HG03175 (cell line): ENCODE data around the gene POP4.
"Not testable (repeated sequence)": the region's sequence is repeated elsewhere in the genome, so short reads cannot be mapped to it uniquely, and the experiment has no call there.

Source experiments
- ATAC-seq: cut with Tn5 transposase; IDR thresholded peaks from one replicate; pipeline ENCODE4 v1.9.1; 2021; ENCODE audit warnings: mild to moderate bottlenecking, moderate library complexity; ENCODE audit not compliant: unreplicated experiment

Gene POP4

DNA sequence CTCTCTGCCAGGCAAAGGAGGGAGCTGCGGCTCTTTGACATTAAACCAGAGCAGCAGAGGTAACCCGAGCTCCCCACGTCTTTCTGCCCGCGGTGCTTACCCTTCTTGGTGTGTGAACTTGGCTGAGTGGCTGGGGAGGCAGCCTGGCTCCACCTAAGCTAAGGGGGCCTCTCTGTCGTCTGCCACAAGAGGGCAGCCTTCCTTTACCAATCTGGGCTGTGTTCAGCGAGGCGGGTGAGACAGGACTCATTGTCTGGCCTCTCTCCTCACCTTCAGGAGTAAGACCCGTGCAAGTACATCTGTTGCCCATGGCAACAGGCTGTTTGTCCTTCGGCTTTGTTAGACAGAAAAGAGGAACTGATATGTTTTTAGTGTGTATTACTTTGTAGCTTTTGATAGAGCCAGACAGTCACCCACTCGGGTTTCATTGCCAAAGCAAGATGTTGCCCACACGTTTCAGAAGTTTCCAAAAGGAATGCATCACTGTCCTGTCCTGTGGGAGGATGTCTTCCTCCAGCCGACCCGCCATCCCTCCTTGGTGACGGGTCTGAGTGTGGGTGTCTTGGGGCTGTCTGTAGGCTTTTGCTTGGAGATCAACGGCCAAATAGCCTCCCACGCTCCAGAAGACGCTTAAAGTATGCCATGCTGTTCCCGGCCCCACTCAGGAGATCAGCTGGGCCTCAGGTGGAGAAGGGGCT lies 4.6 kb downstream of the POP4 start:
- ATAC-seq, result peak; percentile 76

DNA sequence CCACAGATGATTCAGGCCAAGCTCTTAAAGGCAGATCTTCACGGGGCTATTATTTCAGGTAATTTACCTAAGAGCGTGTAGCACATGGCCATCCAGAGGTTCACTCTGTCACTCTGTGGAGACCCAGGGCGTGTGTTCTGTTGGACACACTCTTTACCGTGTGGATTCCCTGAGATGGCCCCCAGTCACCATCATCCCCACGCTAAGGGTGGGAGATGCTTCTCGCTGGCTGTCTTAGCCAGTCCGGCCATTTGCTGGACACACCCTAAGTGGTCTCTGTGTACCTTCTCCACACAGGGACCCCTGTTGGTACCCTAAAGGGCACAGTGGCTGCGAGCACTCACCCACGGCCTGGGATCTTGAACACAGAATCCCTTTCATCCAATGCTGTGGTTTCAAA lies 6.0 kb downstream of the POP4 start:
- ATAC-seq, result no peak

DNA sequence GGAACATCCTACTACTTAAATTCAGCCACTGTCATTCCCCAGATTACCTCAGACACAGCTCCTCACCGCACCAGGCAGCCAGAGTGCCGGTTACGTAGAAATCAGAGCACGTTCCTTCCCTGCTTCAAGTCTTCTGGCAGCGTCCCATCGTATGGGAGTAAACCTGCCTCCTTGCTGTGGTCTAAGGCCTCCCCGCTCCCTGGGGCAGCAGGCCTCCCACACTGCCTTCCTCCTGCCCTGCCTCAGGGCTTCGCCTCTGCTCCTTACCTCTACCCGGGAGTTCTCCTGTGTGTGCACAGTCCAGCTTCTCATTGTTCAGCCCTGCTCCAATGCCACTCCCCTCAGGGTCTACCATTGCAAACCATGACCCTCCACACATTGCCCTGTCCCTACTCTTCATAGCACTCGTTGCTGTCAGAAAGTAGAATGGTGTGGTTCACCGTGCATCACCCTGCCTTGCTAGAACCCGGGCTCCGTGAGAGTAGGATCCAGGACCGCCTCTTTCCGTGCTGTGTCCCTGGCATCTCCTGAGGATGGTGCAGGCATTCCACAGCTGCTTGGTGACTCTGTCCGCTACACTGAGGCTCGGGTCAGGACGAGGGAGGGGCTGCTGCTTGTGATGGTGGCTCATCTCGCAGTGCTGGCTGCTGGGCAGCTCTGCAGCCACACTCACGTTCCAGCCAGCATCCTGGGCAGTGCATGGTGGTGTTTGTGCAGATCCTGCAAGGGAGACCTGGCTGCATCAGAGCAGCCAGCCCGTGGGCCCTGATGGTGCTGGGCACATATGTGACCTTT lies 6.9 kb downstream of the POP4 start:
- no peak for ATAC-seq

DNA sequence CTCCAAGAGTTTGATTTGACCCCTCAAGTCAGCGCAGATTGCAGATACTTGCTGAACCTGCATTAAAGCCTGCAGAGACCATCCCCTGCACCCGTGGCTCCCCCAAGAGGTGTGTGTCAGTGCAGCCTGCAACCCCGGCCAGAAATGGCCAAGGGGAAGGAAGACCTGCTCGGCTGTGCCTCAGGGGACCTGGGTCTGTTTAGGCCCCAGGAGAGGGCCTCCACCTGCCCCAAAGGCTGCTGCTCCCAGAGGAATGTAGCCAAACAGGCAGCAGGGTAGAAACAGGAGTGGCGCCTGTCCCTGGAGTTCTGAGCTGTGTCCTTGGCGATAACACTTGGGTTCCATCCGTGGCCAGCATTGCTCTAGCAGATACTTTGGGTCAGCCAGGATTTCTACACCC lies 8.0 kb downstream of the POP4 start:
- no peak for ATAC-seq

DNA sequence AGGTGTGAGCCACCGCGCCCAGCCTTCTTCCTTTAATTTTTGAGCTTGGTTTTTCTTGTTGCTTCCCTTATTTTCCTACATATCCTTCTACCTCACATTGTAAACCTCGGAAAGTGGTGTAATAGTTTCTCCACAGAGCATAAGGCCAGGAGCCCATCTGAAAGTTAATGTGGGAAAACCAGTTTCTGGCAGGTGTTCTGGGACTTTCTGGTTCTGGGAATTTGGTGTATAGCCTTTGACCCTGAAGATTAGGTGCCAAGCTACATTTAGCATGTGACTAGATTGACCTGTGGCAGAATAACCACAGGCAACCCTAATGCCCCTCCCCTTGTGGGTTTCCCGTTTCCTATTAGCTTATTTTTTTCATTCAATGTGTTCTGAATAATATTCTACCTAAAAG lies 8.7 kb downstream of the POP4 start:
- ATAC-seq, result no peak

DNA sequence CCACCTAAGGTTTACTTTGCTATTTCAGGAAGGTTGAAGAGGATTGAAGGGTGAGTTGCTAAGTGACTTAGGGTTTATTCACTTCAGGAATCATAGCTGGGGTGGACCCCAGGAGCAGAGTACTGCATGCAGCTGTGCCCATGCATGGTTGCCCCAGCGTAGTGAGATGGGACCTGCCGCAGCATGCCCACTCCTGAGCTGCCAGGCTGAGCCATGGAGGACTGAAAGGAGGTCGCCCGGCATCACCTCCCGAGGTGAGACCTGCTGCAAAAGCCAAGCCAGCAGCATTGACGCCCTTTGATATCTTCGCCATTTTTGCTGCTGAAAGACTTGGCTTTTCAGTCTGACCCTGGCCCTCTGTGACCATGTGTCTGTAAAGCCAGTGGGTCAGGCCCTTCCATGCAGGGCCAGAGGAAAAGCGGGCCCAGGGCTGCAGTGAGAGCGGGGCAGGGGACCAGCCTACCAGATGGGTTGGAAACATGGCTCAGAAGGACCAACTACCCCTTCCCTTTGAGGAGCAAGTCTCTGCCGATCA lies 9.9 kb downstream of the POP4 start:
- ATAC-seq, result no peak

DNA sequence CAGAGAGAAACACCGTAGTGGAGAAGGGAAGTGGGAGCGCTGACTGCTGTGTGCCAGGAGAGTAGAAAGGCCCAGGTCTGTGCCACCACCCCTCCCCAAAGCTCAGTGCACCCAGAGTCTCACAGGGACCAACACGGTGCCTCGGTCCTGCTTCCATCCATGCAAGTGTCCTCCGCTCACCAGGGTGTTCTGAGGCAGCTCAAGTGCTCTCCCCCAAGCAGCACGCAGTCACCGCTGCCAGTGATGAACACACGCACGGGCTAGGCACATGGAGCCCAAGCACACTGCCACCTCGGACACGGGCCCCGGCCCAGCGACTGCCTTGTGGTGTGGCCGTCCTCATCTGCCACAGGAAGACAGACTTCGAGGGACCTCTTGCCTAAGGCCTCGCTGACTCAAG lies 10.5 kb downstream of the POP4 start:
- ATAC-seq, result no peak

DNA sequence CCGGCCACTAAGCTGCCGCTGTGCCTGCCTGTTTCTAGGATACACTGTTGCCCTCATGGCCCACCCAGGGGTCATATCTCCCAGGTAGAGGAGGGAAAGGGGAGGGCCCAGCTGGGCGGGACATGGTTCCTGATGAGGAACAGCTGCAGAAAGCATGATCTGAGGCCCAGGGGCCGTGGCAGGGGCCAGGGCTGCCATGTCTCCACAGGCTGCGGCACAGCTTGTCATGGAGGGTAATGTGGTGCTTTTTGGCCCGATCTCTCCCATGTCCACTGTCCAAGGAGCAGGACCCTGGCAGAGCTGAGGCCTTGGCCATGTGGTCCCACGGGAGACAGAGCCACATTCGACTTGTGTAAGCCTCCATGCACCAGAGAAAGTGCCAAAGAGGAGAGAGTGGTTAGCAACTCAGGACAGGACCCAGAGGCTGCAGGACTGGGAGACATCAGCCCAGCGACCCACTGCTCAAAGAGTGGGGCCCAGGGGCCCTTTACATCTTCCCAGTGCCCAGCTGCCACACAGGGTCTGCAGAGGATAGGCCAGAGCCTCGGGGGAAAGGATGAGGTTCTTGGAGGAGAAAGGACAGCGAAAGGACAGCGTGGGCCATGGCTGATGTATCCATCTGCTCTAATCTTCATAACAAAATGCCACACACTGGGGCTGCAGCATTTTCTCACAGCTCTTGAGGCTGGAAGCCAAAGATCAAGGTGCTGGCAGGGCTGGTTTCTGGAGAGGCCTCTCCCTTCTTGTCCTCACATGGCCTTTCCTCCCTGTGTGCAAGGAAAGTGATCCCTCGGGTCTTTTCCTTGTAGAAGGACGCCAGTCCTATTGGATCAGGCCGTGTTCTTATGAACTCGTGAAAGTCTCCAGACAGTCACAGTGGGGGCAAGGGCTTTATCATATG lies 11.5 kb downstream of the POP4 start:
- ATAC-seq, result no peak

DNA sequence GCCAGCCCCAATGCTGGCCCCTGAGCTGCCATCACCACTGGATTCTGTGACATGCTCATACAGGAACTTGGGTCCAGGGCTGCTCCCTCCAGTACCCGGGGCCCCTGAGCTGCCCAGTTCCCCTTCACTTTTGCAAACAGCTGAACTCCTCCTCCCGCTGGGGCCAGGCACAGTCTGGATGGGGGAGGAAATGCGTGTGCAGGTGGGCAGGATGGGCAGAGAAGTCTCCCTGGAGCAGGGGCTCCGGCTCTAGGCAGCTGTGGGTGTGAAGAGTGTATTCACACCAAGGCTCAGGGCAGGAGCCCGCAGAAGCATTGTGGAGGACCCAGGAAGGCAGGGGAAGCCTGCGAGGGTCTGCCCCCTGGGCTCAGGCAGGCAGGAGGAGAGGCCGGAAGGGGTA lies 12.4 kb downstream of the POP4 start:
- no peak for ATAC-seq

DNA sequence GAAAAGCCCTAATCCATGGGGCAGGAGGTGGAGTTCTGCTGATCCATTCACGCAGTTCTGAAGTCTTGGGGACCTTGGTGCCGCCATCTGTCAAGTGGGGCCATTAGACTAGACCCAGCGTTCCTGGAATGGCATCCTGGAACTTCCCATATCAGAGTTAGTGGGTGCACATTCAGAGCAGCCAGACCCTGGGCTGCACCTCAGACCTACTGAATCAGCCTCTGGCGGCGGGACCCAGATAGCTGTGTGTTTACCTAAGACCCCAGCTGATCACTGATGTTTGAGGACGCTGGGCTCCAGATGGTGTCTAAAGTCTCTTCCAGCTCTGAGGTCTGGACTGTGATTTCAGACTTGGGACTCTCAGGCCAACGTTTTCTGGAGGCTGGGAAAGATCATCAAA lies 12.8 kb downstream of the POP4 start:
- ATAC-seq, result no peak

DNA sequence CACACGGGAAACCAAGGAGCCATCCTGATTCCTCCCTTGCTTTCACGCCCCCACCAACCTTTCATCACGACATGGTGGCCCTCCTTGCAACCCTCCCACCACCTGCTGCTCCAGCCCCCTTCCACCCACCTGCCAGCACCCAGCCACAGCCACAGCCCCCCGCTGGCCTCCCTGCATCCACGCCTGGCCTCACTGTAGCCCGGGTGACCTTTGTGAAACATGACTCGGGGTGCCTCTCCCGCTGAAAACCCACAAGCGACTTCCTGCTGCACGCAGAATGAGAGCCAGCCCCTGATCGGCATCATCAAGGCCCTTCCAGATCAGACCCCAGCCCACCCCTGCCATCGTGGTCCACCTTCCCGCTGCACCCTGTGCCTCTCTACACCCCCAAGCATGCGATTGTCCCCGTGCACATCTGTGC lies 14.9 kb downstream of the POP4 start:
- ATAC-seq, result no peak

DNA sequence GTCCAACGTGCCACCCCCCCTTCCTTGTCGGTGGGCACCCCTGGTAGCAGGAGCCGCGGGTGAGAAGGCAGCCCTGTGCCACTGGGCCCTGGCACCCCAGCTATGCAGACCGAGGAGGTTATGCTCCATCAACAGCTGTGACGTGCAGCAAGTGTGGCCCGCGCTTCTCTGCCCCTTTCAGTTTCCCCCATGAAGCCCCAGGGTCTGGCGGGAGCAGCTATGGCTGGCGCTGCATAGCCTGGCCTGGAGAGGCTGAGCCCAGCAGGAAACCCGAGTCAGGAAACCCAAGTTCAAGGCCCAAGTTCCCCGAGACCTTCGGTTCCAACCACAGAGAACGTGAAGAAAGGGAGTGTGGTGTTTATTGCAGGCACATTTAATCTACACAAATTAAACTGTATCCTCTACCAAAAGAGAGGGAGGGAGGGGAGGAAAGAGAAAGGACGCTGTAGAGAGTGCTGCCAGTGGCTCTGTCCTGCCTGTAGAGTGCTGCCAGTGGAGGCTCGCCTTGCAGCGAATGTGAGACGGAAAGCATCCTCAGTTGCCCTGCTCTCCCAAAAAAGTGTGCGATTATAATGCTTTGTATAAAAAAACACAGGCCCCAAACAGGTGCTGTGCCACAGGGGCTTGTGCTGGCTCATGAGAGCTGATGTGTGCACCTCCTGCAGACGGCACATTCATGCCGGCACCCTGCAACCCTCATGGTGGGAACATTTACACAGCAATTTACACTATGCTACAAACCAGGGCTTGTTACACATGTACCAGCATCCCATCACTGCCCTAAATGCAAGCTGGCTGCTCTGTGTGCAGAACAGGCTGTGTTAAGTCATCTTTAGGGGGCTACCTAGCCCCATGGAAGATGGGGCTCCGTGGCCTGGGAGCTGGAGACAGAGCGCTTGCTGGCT lies 16.3 kb downstream of the POP4 start:
- peak; percentile 67 for ATAC-seq

DNA sequence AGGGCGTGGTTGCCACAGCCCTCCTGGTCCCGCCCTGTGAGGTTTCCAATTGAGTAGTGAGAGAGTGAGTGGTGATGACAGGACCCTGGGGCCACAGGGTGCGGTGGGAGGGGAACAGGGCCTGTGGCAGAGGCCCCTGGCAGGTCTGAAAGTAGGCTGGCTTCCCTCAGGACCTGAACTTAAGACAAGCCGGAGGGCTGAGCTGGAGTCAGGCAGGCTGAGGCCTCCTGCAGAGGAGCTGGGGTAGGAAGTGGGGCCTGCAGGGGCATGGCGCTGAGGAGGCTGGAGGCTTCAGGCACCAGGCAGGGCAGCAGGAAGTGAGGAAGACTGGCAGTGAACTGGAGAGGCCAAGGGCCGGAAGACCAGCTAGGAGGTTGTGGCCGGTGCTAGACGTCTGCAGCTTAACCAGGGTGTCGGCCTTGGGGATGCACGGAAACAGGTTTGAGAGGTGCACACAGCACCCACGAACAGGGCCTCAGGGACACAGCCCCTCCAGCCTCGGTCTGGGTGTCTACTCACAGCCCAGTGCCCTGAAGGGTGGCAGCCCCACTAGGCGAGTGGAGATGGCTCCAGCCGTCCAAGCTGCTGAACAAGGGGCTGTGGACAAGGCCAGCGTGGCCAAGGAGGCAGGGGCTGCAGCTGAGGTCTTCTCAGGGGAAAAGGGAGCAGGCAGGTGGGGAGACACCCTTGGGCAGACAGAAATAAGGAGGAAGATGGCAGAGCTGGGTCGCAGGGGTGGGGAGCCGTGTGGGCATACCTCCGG lies 17.8 kb downstream of the POP4 start:
- ATAC-seq, result no peak

DNA sequence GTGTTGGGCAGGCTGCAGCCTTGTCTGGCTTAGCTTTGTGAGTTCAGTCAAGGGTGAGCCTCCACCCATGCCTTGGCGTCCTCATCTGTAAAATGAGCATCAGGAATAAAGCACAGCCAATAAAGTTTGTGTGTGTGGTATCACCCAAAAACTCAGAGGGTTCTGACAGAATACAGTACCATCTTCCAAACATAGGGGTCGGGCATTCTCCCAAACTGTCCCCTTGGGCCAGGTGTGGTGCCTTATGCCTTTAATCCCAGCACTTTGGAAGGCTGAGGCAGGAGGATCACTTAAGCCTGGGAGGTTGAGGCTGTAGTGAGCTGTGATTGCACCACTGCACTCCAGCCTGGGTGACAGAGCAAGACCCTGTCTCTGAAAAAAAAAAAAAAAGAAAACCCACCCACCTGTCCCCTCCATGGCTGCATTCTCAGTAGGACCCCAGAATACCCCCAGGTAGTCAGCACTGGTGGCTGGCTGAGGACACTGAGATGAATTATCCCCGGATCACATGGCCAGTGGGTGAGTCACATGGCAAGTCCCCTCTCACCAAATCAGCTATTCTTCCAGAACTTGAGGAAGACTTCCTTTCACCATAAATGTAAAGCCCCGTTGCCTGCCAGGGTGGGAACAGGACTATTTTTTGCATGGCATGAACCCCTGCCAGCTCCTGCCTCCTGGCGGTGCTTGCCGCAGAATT lies 18.6 kb downstream of the POP4 start:
- no peak for ATAC-seq

DNA sequence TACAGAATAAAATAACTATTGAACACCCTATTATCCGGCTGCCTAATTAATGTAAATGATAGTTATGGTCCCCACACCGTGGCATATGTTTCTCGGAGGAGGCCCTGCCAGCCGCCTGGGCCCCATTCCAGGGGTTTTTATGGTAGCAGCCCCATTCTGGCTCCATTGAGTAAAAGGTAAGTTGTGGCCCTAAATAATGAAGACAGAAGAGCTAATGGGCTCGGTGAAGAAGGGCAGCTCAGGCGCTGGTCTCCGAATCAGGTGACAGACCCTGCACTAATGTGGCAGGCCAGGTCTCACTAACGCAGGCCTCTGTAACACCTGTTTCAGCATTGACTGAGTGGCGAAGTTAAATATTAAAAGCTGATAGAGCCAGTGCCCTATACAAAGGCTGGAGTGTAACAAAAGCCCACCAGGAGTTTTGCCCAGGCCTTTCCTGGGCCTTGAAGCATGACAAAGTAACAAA lies 19.1 kb downstream of the POP4 start:
- no peak for ATAC-seq

DNA sequence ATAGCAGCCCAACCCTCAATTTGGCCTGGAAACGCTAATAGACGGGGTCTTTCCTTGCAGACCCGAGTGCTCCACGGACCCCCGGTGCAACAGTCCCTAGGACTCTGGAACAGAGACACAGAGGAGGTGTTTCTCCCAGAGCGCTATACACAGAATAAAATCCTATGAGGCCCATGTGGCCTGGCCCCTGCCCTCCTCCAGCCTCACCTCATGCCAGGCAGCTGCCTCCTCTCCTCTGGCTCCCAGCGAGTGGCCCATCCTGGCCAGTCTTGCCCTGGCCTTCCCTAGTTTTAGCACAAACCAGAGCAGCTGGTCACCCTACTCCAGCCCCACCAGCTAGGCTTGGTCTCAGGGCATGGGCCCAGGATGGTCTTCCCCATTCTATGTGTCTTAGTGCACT lies 20.3 kb downstream of the POP4 start:
- no peak for ATAC-seq

DNA sequence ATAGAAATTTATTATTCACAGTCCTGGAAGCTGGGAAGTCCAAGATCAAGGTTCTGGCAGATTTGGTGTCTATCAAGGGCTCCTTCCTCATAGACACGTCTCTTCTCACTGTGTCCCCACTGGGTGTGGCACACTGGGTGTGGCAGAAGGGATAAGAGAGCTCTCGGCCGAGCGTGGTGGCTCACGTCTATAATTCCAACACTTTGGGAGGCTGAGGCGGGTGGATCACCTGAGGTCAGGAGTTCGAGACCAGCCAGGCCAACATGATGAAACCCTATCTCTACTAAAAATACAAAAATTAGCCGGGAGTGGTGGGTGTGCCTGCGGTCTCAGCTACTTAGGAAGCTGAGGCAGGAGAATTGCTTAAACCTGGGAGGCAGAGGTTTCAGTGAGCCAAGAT lies 20.7 kb downstream of the POP4 start:
- not testable (repeated sequence) for ATAC-seq

DNA sequence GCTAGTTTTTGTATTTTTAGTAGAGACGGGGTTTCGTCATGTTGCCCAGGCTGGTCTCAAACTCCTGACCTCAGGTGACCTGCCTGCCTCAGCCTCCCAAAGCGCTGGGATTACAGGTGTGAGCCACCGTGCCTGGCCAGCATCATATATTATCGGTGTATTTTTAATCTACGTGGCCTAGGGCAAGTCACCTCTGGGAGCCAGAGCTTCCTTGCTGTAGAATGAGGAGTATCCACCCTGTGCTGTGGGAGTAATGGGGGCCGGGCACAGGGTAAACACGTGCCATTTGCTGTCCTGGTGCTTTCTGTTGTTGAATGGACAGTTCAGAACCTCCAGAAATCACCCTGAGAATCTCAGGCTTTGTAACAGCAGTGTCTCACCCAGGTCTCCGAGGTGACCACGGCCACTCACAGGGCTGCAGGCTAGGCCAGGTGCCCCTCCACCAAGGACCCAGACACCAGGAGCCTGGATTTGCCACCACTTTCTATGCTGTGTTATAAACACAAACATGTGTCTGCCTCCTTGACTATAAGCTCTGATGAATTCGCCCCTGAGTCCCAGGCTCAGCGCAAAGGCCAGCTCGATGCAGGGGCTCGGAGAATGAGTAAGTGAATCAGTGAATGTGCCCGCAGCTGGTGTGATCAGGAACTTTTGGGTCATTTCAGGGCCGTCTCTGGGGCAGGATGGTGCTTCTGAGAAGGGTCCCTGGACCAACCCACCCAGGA lies 22.7 kb downstream of the POP4 start:
- no peak for ATAC-seq
